MCF 10A (cell line): ENCODE results near the gene ADGRG3. TPM values are rescaled to one million over a fixed set of nuclear protein-coding genes. Genes with fewer than 3 reads are reported as not detected.

Source experiments
- BruUV-seq: library from RNA; stranded (reverse); fragments of 400-500 nt; replicated peaks from 2 replicates; lab custom pipeline; 2021; lab: Mats Ljungman, UMichigan
- CTCF ChIA-PET: fragments of 300-600 bp; sonication (Branson Sonifier 250); formaldehyde crosslinking; extraction: SDS; loops from one replicate; lab custom pipeline; 2021; ENCODE audit warnings: antibody characterized with exemption, inconsistent platforms; lab: Yijun Ruan, JAX
- POLR2A ChIA-PET: fragments of 300-600, 350-650 bp; sonication (Branson Sonifier 250); formaldehyde crosslinking; extraction: SDS; loops from one replicate; lab custom pipeline; 2020; ENCODE audit warnings: antibody characterized with exemption, inconsistent platforms; lab: Yijun Ruan, JAX
- DNase-seq: peaks from one replicate; pipeline ENCODE4 v3.0.0-alpha.2; 2018; ENCODE audit not compliant: unreplicated experiment
- H3K27ac Mint-ChIP-seq: one replicate; pipeline ENCODE4 v1.8.0; 2022; ENCODE audit warnings: mild to moderate bottlenecking, low read depth, mixed read lengths; ENCODE audit not compliant: unreplicated experiment
- H3K27me3 Mint-ChIP-seq: one replicate; pipeline ENCODE4 v1.8.0; 2022; ENCODE audit warnings: mixed read lengths; ENCODE audit not compliant: insufficient read depth, unreplicated experiment
- H3K36me3 Mint-ChIP-seq: one replicate; pipeline ENCODE4 v1.8.0; 2022; ENCODE audit warnings: mild to moderate bottlenecking, moderate library complexity, mixed read lengths; ENCODE audit not compliant: insufficient read depth, unreplicated experiment
- H3K4me1 Mint-ChIP-seq: one replicate; pipeline ENCODE4 v1.8.0; 2022; ENCODE audit warnings: mixed read lengths; ENCODE audit not compliant: insufficient read depth, unreplicated experiment
- H3K4me3 Mint-ChIP-seq: one replicate; pipeline ENCODE4 v1.8.0; 2022; ENCODE audit warnings: mild to moderate bottlenecking, moderate library complexity, mixed read lengths; ENCODE audit not compliant: unreplicated experiment
- H3K9me3 Mint-ChIP-seq: one replicate; pipeline ENCODE4 v1.8.0; 2022; ENCODE audit warnings: mixed read lengths; ENCODE audit not compliant: unreplicated experiment
- intact Hi-C: fragments of 100-400 bp; cut with micrococcal nuclease; formaldehyde crosslinking; loops from 2 replicates; pipeline ENCODE4 v1.14.1; 2022
- total RNA-seq: library from RNA; stranded (reverse); gene quantifications from 2 replicates; pipeline ENCODE4 v1.2.3, GENCODE V29; 2022
- TF ChIP-seq, protein P1 (sequence below): fragments of 200-600 bp; IDR thresholded peaks from one replicate; pipeline ENCODE4 v1.8.0; 2022; ENCODE audit warnings: antibody characterized with exemption, mild to moderate bottlenecking; ENCODE audit not compliant: unreplicated experiment

The ADGRG3 gene
- total RNA-seq, 1 experiment from 2014 or later: not detected

DNA sequence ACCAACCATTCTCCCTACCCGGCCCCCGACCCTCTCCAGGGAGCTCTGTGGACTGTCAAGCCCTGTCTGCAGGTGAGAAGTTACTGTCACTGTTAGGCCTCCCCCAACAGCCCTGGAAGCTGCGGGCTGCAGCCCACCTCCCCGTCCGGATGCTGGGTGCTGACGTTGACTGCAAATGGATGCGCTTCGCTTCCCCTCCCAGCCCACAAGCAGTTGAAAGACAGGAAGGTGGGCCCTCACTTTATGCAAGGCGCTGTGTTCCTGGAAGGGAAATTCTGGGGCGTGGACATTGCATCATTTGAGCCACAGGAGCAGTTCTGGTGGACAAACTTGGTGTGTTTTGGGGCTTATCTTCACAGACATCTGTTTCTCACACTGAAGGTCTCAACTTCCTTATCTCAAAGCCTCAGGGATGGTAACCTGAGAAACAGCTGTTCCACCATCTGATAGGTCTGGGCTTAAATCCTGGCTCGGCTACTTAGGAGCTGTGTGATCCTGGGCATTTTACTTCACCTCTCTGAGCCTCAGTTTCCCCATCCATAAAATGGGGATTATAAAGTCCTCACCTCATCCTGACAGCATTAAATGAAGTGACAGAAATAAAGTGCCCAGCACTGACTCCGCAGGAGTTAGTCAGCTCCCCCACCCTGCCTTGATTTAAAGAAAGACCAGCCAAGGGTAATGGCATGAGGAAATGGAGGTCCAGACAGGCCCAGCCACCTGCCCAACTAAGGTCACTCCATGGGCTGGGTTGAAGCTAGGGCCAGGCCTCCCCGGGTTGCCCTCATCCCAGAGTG lies 21.9 kb downstream of the ADGRG3 start:
- no peaks in the 10 kb centered on the region for H3K9me3 Mint-ChIP-seq
- no peak overlapping the region for H3K27ac Mint-ChIP-seq
- peaks cover 20% of the 10 kb centered on the region for H3K27me3 Mint-ChIP-seq
- no TSS peak for BruUV-seq
- TF ChIP-seq, protein P1, sequence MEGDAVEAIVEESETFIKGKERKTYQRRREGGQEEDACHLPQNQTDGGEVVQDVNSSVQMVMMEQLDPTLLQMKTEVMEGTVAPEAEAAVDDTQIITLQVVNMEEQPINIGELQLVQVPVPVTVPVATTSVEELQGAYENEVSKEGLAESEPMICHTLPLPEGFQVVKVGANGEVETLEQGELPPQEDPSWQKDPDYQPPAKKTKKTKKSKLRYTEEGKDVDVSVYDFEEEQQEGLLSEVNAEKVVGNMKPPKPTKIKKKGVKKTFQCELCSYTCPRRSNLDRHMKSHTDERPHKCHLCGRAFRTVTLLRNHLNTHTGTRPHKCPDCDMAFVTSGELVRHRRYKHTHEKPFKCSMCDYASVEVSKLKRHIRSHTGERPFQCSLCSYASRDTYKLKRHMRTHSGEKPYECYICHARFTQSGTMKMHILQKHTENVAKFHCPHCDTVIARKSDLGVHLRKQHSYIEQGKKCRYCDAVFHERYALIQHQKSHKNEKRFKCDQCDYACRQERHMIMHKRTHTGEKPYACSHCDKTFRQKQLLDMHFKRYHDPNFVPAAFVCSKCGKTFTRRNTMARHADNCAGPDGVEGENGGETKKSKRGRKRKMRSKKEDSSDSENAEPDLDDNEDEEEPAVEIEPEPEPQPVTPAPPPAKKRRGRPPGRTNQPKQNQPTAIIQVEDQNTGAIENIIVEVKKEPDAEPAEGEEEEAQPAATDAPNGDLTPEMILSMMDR: no peak
- intact Hi-C loops: no loop called here
- CTCF ChIA-PET: interaction anchor here (0.5 to 0.7 kb wide), 3 partner anchors 40 to 780 kb away, joined by 3 to 4 read pairs (median 3); no protein-coding TSS in a partner anchor
- no peaks in the 10 kb centered on the region for H3K4me1 Mint-ChIP-seq
- POLR2A ChIA-PET: interaction anchor here (0.5 kb wide), 1 partner anchor 11 kb away, joined by 4 read pairs; no protein-coding TSS in a partner anchor
- H3K4me3 Mint-ChIP-seq: no peak overlapping the region
- H3K36me3 Mint-ChIP-seq: no peaks in the 10 kb centered on the region
- DNase-seq: no peak

DNA sequence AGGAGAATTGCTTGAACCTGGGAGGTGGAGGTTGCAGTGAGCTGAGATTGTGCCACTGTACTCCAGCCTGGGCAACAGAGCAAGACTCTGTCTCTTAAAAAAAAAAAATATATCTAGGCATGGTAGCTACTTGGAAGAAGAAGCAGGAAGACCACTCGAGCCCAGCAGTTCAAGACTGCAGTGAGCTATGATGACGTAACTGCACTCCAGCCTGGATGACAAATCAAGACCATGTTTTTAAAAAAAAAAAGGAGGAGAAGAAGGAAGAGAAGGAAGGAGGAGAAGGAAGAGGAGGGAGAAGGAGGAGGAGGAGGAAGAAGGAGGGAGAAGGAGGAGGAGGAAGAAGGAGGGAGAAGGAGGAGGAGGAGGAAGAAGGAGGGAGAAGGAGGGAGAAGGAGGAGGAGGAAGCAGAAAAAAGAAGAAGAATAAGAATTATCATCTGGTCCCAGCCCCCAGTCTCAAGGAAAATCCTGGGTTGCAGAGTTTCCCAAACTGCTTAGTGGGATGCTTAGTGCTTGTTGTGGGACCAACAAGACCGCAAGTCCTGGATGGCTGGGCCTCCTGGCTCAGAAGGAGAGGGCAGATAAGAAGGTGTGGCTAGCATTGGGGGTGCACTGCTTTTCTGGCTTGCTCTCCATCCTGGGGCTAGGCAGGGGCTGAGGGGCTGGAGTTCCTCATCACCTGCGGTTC lies 22.8 kb downstream of the ADGRG3 start:
- intact Hi-C loops: no loop called here
- BruUV-seq: no TSS peak
- TF ChIP-seq, protein P1: no peak
- Mint-ChIP-seq H3K9me3 (no peaks in the 10 kb centered on the region), H3K4me3 (no peak overlapping the region), H3K27ac (no peak overlapping the region), H3K4me1 (no peaks in the 10 kb centered on the region), H3K27me3 (peaks cover 20% of the 10 kb centered on the region), H3K36me3 (no peaks in the 10 kb centered on the region)
- DNase-seq: no peak
- POLR2A ChIA-PET: no interaction called here
- CTCF ChIA-PET: interaction anchor here (0.5 to 0.7 kb wide), 2 partner anchors 49 to 182 kb away, joined by 3 to 4 read pairs; no protein-coding TSS in a partner anchor

DNA sequence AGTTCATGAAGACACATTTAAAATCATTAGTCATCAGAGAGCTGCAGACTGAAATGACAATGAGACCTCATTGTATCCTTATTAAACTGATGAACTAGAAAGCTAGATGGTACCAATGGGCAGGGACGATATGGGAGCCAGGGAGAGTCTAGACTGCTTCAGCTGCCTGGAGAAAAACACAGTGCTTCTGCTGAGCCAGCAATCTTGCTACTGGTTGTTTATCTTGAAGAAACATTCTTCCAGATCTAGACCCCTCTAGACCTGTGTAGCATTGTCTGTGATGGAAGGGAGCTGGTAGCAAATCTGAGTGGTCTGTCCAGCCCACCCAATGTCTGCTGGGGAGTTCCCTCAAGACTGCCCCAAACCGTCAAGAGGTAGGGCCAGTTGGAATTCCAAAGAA lies 24.5 kb downstream of the ADGRG3 start:
- no peaks in the 10 kb centered on the region for H3K36me3 Mint-ChIP-seq
- H3K27ac Mint-ChIP-seq: no peak overlapping the region
- no TSS peak for BruUV-seq
- DNase-seq: no peak
- ChIA-PET CTCF (interaction anchor here (0.9 kb wide), 1 partner anchor 271 kb away, joined by 3 read pairs; no protein-coding TSS in a partner anchor), POLR2A (no interaction called here)
- no peaks in the 10 kb centered on the region for H3K9me3 Mint-ChIP-seq
- peaks cover 20% of the 10 kb centered on the region for H3K27me3 Mint-ChIP-seq
- TF ChIP-seq, protein P1: no peak
- no peak overlapping the region for H3K4me3 Mint-ChIP-seq
- no peaks in the 10 kb centered on the region for H3K4me1 Mint-ChIP-seq
- intact Hi-C loops: no loop called here

DNA sequence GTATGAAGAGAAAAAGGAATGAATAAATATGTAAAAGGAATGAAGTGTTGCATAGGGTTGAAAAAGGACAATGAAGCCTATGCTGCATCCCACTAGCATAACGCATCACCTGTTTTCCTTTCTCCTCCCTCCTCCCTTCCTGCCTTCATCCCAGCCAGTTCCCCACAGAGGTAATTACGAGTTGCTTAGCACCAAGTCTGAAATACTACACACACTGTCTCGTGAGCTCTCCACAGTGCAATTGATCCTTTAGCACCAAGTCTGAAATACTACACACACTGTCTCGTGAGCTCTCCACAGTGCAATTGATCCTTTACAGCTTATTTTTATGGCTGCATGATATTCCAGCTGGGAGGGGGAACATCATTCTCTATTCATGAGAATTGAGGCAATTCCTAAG lies 25.4 kb downstream of the ADGRG3 start:
- CTCF ChIA-PET: interaction anchor here (0.6 kb wide), 1 partner anchor 122 kb away, joined by 3 read pairs; no protein-coding TSS in a partner anchor
- Mint-ChIP-seq H3K36me3 (no peaks in the 10 kb centered on the region), H3K9me3 (no peaks in the 10 kb centered on the region), H3K4me3 (no peak overlapping the region), H3K27ac (no peak overlapping the region), H3K27me3 (peaks cover 20% of the 10 kb centered on the region), H3K4me1 (no peaks in the 10 kb centered on the region)
- no TSS peak for BruUV-seq
- TF ChIP-seq, protein P1: no peak
- intact Hi-C loops: no loop called here
- no peak for DNase-seq
- POLR2A ChIA-PET: interaction anchor here (0.7 kb wide), 2 partner anchors 26 to 171 kb away, joined by 3 read pairs; no protein-coding TSS in a partner anchor
